Central memory CD8-positive, alpha-beta T cell (primary cell): ENCODE measurements around the gene ZNF175.

ENCODE experiments used
- ATAC-seq: fragments of 150-1000 bp; cut with Tn5 transposase; replicated peaks from 2 replicates; pipeline ENCODE4 v1.10.0; 2022; ENCODE audit warnings: mild to moderate bottlenecking, moderate FRiP score, moderate number of reproducible peaks; ENCODE audit not compliant: poor library complexity, severe bottlenecking; ENCODE audit errors: extremely low read depth
- DNase-seq, 2 donors: peaks; one replicate each; pipeline ENCODE4 v3.0.0; 2021; ENCODE audit warnings: low spot score in 2 of 2
- H3K27ac Mint-ChIP-seq: one replicate; pipeline ENCODE4 v1.8.0; 2022; ENCODE audit warnings: low read depth, mild to moderate bottlenecking, moderate library complexity, mixed read lengths
- H3K27me3 Mint-ChIP-seq: one replicate; pipeline ENCODE4 v1.8.0; 2022; ENCODE audit warnings: mixed read lengths
- H3K36me3 Mint-ChIP-seq: one replicate; pipeline ENCODE4 v1.8.0; 2022; ENCODE audit warnings: mild to moderate bottlenecking, moderate library complexity, mixed read lengths; ENCODE audit not compliant: insufficient read depth
- H3K4me1 Mint-ChIP-seq: one replicate; pipeline ENCODE4 v1.8.0; 2022; ENCODE audit warnings: mixed read lengths
- H3K4me3 Mint-ChIP-seq: one replicate; pipeline ENCODE4 v1.8.0; 2022; ENCODE audit warnings: mild to moderate bottlenecking, moderate library complexity, mixed read lengths
- H3K9me3 Mint-ChIP-seq: one replicate; pipeline ENCODE4 v1.8.0; 2022; ENCODE audit warnings: mixed read lengths

ZNF175 gene

DNA sequence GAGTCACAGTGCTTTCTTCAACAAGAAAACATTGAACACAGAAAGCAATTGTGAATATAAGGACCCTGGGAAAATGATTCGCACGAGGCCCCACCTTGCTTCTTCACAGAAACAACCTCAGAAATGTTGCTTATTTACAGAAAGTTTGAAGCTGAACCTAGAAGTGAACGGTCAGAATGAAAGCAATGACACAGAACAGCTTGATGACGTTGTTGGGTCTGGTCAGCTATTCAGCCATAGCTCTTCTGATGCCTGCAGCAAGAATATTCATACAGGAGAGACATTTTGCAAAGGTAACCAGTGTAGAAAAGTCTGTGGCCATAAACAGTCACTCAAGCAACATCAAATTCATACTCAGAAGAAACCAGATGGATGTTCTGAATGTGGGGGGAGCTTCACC, 15.7 kb downstream of the ZNF175 start:
- Mint-ChIP-seq H3K9me3 (peaks cover 18% of the 10 kb centered on the region), H3K27ac (no peak overlapping the region), H3K4me3 (no peak overlapping the region), H3K36me3 (peaks cover 12% of the 10 kb centered on the region), H3K27me3 (no peaks in the 10 kb centered on the region), H3K4me1 (no peaks in the 10 kb centered on the region)
- ATAC-seq (no peak), DNase-seq (no peak)

- ATAC-seq (no peak), DNase-seq (no peak)
- no peak overlapping the region for H3K27ac Mint-ChIP-seq
- no peak overlapping the region for H3K4me3 Mint-ChIP-seq
- H3K27me3 Mint-ChIP-seq: no peaks in the 10 kb centered on the region
- H3K9me3 Mint-ChIP-seq: peaks cover 18% of the 10 kb centered on the region
- H3K36me3 Mint-ChIP-seq: peaks cover 12% of the 10 kb centered on the region
- no peaks in the 10 kb centered on the region for H3K4me1 Mint-ChIP-seq
These were observed 16.4 kb downstream of the ZNF175 start for GRCh38 chr19:51587264-51588191.

GRCh38 chr19:51589511-51589910, 18.4 kb downstream of the ZNF175 start:
- H3K27me3 Mint-ChIP-seq: no peaks in the 10 kb centered on the region
- peaks cover 18% of the 10 kb centered on the region for H3K9me3 Mint-ChIP-seq
- H3K27ac Mint-ChIP-seq: no peak overlapping the region
- DNase-seq: no peak
- H3K4me3 Mint-ChIP-seq: no peak overlapping the region
- H3K4me1 Mint-ChIP-seq: peaks cover 14% of the 10 kb centered on the region
- no peak for ATAC-seq
- peaks cover 7% of the 10 kb centered on the region for H3K36me3 Mint-ChIP-seq

GRCh38 chr19:51590441-51590840, 19.4 kb downstream of the ZNF175 start:
- peaks cover 23% of the 10 kb centered on the region for H3K4me1 Mint-ChIP-seq
- no peak for ATAC-seq
- H3K27me3 Mint-ChIP-seq: no peaks in the 10 kb centered on the region
- H3K36me3 Mint-ChIP-seq: peaks cover 9% of the 10 kb centered on the region
- no peak for DNase-seq
- H3K9me3 Mint-ChIP-seq: peaks cover 18% of the 10 kb centered on the region
- H3K4me3 Mint-ChIP-seq: no peak overlapping the region
- H3K27ac Mint-ChIP-seq: no peak overlapping the region

DNA sequence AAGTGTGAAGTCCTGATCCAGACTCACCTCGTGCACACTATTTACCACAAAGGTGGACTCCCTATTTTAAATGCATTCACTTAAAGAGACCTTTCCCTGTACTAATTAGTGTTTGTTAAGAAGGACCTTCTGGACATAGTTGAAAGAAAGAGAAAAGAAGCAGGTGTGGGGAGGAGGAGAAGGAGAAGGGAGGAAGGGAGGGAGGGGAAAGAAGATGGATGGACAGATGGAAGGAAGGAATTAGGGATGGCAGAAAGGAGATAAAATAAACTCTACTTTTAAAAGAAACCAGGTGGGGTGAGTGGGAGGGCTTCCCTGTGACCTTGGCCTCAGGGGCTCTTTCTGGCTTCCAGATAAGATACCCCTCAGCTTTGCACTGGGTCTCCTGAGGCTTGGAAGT, 21.4 kb downstream of the ZNF175 start:
- Mint-ChIP-seq H3K27ac (no peak overlapping the region), H3K36me3 (peaks cover 6% of the 10 kb centered on the region), H3K4me1 (peaks cover 23% of the 10 kb centered on the region), H3K27me3 (no peaks in the 10 kb centered on the region), H3K9me3 (peaks cover 5% of the 10 kb centered on the region), H3K4me3 (peak overlapping the region; percentile 18)
- ATAC-seq (no peak), DNase-seq (no peak)

DNA sequence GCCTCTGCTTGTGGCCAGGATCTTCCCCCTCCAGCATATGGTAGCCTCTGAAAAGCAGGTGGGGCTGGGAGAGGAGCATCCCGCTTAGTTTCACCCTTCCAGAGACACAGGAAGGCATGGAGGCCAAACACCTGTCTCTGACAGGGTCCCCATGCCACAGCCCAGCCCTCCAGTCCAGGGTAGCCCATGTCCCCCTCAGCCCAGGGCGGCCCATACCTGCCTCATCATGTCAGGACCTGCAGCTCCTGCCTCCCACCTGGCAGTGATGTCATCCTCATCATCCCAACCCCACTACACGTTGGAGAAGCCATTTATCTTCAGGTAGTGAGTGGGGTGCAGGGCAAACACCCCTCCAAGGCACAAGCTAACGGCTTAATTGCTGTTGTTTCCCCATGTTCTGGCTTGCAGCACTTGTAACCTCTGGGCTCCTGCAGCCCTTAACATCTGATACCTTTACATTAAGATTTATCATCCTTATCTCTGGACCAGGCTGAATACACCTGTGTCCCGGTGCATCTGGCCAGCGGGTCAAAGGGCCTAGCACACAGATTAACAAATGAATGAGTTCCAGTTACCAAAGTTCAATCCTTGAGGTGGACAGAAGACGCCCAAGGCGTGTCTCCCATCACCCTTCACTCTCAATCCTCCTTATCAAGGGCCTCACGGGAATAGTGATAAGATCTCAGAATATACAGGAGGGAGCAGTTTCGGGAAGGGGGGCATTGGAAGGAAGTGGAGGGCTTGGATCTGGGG, 22.2 kb downstream of the ZNF175 start:
- Mint-ChIP-seq H3K36me3 (peaks cover 6% of the 10 kb centered on the region), H3K27ac (no peak overlapping the region), H3K9me3 (peaks cover 5% of the 10 kb centered on the region), H3K4me3 (peak overlapping the region; percentile 100), H3K4me1 (peaks cover 23% of the 10 kb centered on the region), H3K27me3 (no peaks in the 10 kb centered on the region)
- ATAC-seq (no peak), DNase-seq (no peak)

GRCh38 chr19:51593969-51594773, 23.1 kb downstream of the ZNF175 start:
- peak; percentile 87 to 90 for DNase-seq
- ATAC-seq: peak; percentile 100
- Mint-ChIP-seq H3K4me3 (peak overlapping the region; percentile 100), H3K27ac (peak overlapping the region; percentile 94), H3K9me3 (peaks cover 5% of the 10 kb centered on the region), H3K4me1 (peaks cover 23% of the 10 kb centered on the region), H3K36me3 (peaks cover 6% of the 10 kb centered on the region), H3K27me3 (no peaks in the 10 kb centered on the region)

DNA sequence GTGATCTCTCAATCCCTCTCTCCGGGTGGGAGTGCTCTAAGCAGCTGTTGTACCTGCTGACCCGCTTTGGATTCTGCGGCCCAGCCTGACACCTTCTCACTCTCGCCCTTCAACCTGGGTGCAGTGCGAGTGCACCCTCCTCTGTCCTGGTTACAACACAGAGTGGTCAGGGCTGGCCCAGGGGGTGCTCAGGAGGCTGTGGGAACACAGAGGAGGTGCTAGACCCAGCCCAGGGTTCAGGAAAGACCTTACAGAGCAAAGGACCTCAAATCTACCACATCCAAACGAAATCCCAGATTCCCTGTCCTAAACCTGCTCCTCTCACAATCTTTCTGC, 23.7 kb downstream of the ZNF175 start:
- ATAC-seq (no peak), DNase-seq (no peak)
- Mint-ChIP-seq H3K9me3 (peaks cover 5% of the 10 kb centered on the region), H3K27ac (peak overlapping the region; percentile 94), H3K4me3 (peak overlapping the region; percentile 100), H3K4me1 (peaks cover 23% of the 10 kb centered on the region), H3K36me3 (peaks cover 6% of the 10 kb centered on the region), H3K27me3 (peaks cover 2% of the 10 kb centered on the region)

DNA sequence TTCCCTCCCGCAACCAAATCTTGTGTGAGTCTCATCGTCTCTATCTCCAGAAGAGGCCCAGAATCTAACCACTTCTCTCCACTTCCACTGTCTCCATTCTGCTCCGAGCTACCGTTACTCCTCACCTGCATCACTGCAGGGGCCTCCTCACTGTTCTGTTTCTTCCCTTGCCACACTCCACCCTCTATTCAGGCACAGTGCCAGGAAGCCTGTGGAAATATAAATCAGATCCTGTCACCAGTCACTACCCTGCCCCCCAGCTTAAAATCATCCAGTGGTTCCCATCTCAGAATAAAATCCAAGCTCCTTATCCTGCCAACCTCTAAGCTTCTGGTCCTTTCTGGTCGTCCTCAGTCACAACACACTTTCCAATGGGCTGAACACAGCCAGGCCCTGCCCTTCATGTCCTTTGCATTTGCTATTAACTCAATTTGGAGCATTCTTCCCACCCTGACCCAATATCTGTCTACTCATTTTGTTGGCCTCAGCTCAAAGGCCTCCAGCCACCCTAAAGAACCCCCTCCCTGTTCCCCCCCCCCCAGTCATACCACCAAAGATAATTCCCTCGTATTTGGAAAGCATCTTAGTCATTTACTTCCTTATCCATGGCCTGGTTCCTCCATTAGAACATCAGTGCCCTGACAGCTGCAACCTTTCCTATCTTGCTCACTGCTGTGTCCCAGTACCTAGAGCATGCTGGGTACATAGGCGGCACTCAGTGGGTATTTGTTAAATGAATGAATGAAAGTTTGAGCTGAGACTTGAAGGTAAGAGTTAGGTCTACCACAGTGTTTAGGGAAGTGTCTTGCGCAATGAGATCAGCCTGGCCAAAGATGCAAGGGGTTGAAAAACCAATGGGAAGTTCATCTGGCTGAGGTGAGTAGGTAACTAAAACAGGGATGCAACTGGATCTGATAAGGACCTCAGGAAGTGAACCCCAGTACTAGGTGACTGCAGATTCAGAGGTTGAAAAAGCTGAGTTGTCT, 24.4 kb downstream of the ZNF175 start:
- DNase-seq (no peak), ATAC-seq (no peak)
- H3K4me3 Mint-ChIP-seq: peak overlapping the region; percentile 100
- peaks cover 6% of the 10 kb centered on the region for H3K36me3 Mint-ChIP-seq
- H3K4me1 Mint-ChIP-seq: peaks cover 23% of the 10 kb centered on the region
- peaks cover 8% of the 10 kb centered on the region for H3K27me3 Mint-ChIP-seq
- peaks cover 5% of the 10 kb centered on the region for H3K9me3 Mint-ChIP-seq
- no peak overlapping the region for H3K27ac Mint-ChIP-seq

DNA sequence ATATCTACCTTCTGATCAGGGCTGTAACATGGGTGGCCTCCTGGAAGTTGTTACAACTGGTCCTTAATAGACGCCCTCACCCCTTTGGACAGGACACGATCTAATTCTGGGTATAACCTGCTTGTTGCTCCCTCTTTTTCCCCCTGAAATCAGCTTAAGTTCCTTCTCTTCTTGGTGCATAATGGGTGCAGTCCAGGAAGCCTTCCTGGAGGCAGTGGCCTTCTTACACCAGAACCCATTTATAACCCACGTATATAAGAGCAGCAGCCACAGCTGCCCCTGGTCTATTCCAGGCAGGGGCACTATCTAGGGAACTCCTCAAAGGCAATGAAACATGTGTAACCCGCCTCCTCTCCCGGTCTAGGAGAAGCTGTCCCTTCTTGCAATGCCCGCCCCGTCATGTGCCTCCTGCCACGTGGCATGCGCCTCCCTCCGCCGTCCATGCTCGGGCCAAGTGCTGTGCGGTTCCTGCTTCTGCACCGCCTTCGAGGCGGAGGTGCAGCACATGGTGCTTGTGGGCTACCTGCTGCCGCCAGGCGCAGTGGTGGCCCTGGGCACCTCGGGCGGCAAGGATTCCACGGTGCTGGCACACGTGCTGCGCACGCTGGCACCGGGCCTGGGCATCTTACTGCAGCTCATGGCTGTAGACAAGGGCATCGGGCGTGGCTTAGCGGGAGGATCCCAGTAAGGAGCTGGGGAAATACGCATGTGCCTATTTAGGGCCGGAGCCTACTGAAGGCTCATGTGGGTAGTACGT, 27.3 kb downstream of the ZNF175 start:
- H3K4me3 Mint-ChIP-seq: no peak overlapping the region
- DNase-seq (no peak), ATAC-seq (no peak)
- H3K27ac Mint-ChIP-seq: no peak overlapping the region
- H3K36me3 Mint-ChIP-seq: peaks cover 6% of the 10 kb centered on the region
- H3K9me3 Mint-ChIP-seq: peaks cover 5% of the 10 kb centered on the region
- peaks cover 8% of the 10 kb centered on the region for H3K27me3 Mint-ChIP-seq
- peaks cover 27% of the 10 kb centered on the region for H3K4me1 Mint-ChIP-seq

DNA sequence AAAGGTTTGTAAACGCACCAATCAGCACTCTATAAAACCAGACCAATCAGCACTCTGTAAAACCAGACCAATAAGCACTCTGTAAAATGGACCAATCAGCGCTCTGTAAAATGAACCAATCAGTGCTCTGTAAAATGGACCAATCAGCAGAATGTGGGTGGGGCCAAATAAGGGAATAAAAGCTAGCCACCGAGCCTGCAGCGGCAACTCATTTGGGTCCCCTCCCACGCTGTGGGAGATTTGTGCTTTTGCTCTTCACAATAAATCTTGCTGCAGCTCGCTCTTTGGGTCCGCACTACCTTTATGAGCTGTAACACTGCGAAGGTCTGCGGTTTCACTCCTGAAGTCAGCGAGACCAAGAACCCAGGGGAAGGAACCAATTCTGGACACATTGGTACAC, 28.0 kb downstream of the ZNF175 start:
- peaks cover 20% of the 10 kb centered on the region for H3K4me1 Mint-ChIP-seq
- H3K27me3 Mint-ChIP-seq: peaks cover 8% of the 10 kb centered on the region
- DNase-seq (no peak), ATAC-seq (no peak)
- peaks cover 6% of the 10 kb centered on the region for H3K36me3 Mint-ChIP-seq
- H3K9me3 Mint-ChIP-seq: peaks cover 5% of the 10 kb centered on the region
- H3K27ac Mint-ChIP-seq: no peak overlapping the region
- H3K4me3 Mint-ChIP-seq: no peak overlapping the region
